Measurements from ENCODE around the gene S100A11.

DNA sequence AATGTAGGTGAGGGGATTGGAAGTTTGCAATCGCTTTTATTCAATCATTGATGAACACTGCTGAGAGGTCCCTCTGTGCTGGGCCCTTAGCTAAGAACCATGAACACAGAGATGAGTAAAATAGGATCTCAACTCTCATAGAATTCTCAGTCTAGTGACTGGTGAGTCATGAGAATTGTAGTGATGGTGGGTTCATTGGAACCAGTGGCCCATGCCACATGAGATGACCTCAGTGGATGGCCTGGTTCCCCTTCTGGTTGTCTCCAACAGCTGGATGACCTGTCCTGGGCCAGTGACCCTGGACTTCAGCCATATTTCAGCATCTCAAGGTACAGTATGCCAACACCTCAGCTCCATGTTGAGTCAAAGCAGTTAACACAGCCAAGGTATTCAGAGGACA is 21.9 kb downstream of the S100A11 start:
- TF ChIP-seq, protein P1, sequence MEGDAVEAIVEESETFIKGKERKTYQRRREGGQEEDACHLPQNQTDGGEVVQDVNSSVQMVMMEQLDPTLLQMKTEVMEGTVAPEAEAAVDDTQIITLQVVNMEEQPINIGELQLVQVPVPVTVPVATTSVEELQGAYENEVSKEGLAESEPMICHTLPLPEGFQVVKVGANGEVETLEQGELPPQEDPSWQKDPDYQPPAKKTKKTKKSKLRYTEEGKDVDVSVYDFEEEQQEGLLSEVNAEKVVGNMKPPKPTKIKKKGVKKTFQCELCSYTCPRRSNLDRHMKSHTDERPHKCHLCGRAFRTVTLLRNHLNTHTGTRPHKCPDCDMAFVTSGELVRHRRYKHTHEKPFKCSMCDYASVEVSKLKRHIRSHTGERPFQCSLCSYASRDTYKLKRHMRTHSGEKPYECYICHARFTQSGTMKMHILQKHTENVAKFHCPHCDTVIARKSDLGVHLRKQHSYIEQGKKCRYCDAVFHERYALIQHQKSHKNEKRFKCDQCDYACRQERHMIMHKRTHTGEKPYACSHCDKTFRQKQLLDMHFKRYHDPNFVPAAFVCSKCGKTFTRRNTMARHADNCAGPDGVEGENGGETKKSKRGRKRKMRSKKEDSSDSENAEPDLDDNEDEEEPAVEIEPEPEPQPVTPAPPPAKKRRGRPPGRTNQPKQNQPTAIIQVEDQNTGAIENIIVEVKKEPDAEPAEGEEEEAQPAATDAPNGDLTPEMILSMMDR (IDR thresholded peaks at IDR 0.05; ENCODE audit: insufficient read depth, low read length, poor library complexity, severe bottlenecking) = no peak
- no peak for TF ChIP-seq EZH2phosphoT487 (conservative IDR thresholded peaks at IDR 0.05; ENCODE audit: low read length)

All from SU-DHL-6 (cell line).